HG02870 (cell line): Measurements from ENCODE around the gene RHOT2.

Experiments used
- ATAC-seq: cut with Tn5 transposase; IDR thresholded peaks from one replicate; pipeline ENCODE4 v1.9.1; 2021; ENCODE audit warnings: mild to moderate bottlenecking, moderate library complexity; ENCODE audit not compliant: unreplicated experiment

RHOT2 gene

GRCh38 chr16:647173-647902 is 20.6 kb upstream of the RHOT2 start:
- ATAC-seq: no peak

GRCh38 chr16:648071-648780 is 19.7 kb upstream of the RHOT2 start:
- no peak for ATAC-seq

- ATAC-seq: peak; percentile 80
Observed at GRCh38 chr16:648781-649589, 18.9 kb upstream of the RHOT2 start, which contains the start of gene WDR90. WDR90 (plus strand) TSS chr16:649365; CDS start chr16:649417, 52 bp downstream.

GRCh38 chr16:649631-650030 is 18.3 kb upstream of the RHOT2 start:
- ATAC-seq: no peak

- no peak for ATAC-seq
Observed at GRCh38 chr16:651844-652243, 16.1 kb upstream of the RHOT2 start.

GRCh38 chr16:652454-653305 is 15.3 kb upstream of the RHOT2 start:
- no peak for ATAC-seq

- ATAC-seq: no peak
Observed at GRCh38 chr16:654034-654433, 13.9 kb upstream of the RHOT2 start.

- no peak for ATAC-seq
Observed at GRCh38 chr16:657487-657886, 10.4 kb upstream of the RHOT2 start.

- no peak for ATAC-seq
Observed at GRCh38 chr16:658679-659571, 9.0 kb upstream of the RHOT2 start.

- ATAC-seq: no peak
Observed at GRCh38 chr16:659618-660017, 8.3 kb upstream of the RHOT2 start.

- ATAC-seq: no peak
Observed at GRCh38 chr16:660132-660458, 7.8 kb upstream of the RHOT2 start.

GRCh38 chr16:660459-661183 is 7.3 kb upstream of the RHOT2 start:
- ATAC-seq: peak; percentile 43

GRCh38 chr16:661184-661821 is 6.6 kb upstream of the RHOT2 start:
- ATAC-seq: no peak

GRCh38 chr16:662095-662494 is 5.8 kb upstream of the RHOT2 start:
- no peak for ATAC-seq

GRCh38 chr16:662597-662996 is 5.3 kb upstream of the RHOT2 start:
- no peak for ATAC-seq

GRCh38 chr16:666572-666971 is 1.4 kb upstream of the RHOT2 start:
- ATAC-seq: no peak

GRCh38 chr16:667113-667779 is 686 bp upstream of the RHOT2 start:
- ATAC-seq: no peak

GRCh38 chr16:668519-669171 is 713 bp downstream of the RHOT2 start:
- no peak for ATAC-seq
